H9 (cell line): ENCODE results near the gene ITGB1BP1. TPM values are rescaled to one million over a fixed set of nuclear protein-coding genes. Genes with fewer than 3 reads are reported as not detected.

Source experiments
- DNase-seq: peaks from one replicate; pipeline ENCODE4 v3.0.0-alpha.2; 2017
- H2AFZ ChIP-seq: one replicate; pipeline ENCODE4 v1.6.1; 2013; ENCODE audit warnings: mild to moderate bottlenecking, low read length, control low read depth, moderate library complexity
- H2AK5ac ChIP-seq: 2 replicates; pipeline ENCODE4 v1.6.1; 2013; ENCODE audit warnings: low read length, control low read depth, mixed read lengths; ENCODE audit not compliant: insufficient read length
- H2BK120ac ChIP-seq: one replicate; pipeline ENCODE4 v1.6.1; 2013; ENCODE audit warnings: low read depth, mild to moderate bottlenecking, low read length, control low read depth, inconsistent platforms; ENCODE audit not compliant: poor library complexity, severe bottlenecking
- H2BK12ac ChIP-seq: 2 replicates; pipeline ENCODE4 v1.6.1; 2013; ENCODE audit warnings: low read length, control low read depth, mixed read lengths, low read depth; ENCODE audit not compliant: insufficient read length
- H2BK15ac ChIP-seq: 2 replicates; pipeline ENCODE4 v1.6.1; 2013; ENCODE audit warnings: low read depth, low read length, control low read depth
- H2BK20ac ChIP-seq: one replicate; pipeline ENCODE4 v1.6.1; 2013; ENCODE audit warnings: low read depth, mild to moderate bottlenecking, low read length, control low read depth, inconsistent platforms; ENCODE audit not compliant: poor library complexity, severe bottlenecking
- H2BK5ac ChIP-seq: 2 replicates; pipeline ENCODE4 v1.6.1; 2013; ENCODE audit warnings: low read length, control low read depth, mixed read lengths; ENCODE audit not compliant: insufficient read length
- H3K14ac ChIP-seq: 2 replicates; pipeline ENCODE4 v1.6.1; 2013; ENCODE audit warnings: low read length, control low read depth; ENCODE audit not compliant: insufficient read depth
- H3K18ac ChIP-seq: 2 replicates; pipeline ENCODE4 v1.6.1; 2013; ENCODE audit warnings: low read depth, mild to moderate bottlenecking, mixed read lengths, low read length, control low read depth; ENCODE audit not compliant: insufficient read length
- H3K23ac ChIP-seq: 2 replicates; pipeline ENCODE4 v1.6.1; 2013; ENCODE audit warnings: low read length, control low read depth, mixed read lengths, low read depth; ENCODE audit not compliant: insufficient read length
- H3K23me2 ChIP-seq: 2 replicates; pipeline ENCODE4 v1.6.1; 2013; ENCODE audit warnings: low read depth, mild to moderate bottlenecking, mixed read lengths, low read length, control low read depth; ENCODE audit not compliant: insufficient read length, poor library complexity, severe bottlenecking
- H3K27ac ChIP-seq: 2 replicates; pipeline ENCODE4 v1.5.1; 2013; ENCODE audit warnings: low read length, control low read depth, mixed read lengths, low read depth; ENCODE audit not compliant: insufficient read length
- H3K27me3 ChIP-seq: 2 replicates; pipeline ENCODE4 v1.6.1; 2013; ENCODE audit warnings: low read length, control low read depth, inconsistent platforms; ENCODE audit not compliant: insufficient read depth
- H3K4ac ChIP-seq: 2 replicates; pipeline ENCODE4 v1.6.1; 2013; ENCODE audit warnings: low read depth, mild to moderate bottlenecking, control low read depth, inconsistent platforms, low read length, moderate library complexity
- H3K4me1 ChIP-seq: 2 replicates; pipeline ENCODE4 v1.6.1; 2013; ENCODE audit warnings: low read length, control low read depth, inconsistent platforms; ENCODE audit not compliant: insufficient read depth
- H3K4me2 ChIP-seq: 2 replicates; pipeline ENCODE4 v1.6.1; 2013; ENCODE audit warnings: low read length, control low read depth, mixed read lengths; ENCODE audit not compliant: insufficient read length, insufficient read depth
- H3K56ac ChIP-seq: 2 replicates; pipeline ENCODE4 v1.6.1; 2013; ENCODE audit warnings: low read depth, mild to moderate bottlenecking, mixed read lengths, low read length, control low read depth; ENCODE audit not compliant: insufficient read length
- H3K79me1 ChIP-seq: 2 replicates; pipeline ENCODE4 v1.6.1; 2013; ENCODE audit warnings: low read depth, mild to moderate bottlenecking, moderate library complexity, low read length, control low read depth, inconsistent platforms; ENCODE audit not compliant: insufficient read depth, poor library complexity, severe bottlenecking
- H3K79me2 ChIP-seq: 2 replicates; pipeline ENCODE4 v1.6.1; 2013; ENCODE audit warnings: low read length, control low read depth, inconsistent platforms; ENCODE audit not compliant: insufficient read depth
- H3K9ac ChIP-seq: 2 replicates; pipeline ENCODE4 v1.6.1; 2013; ENCODE audit warnings: low read length, control low read depth, mixed read lengths; ENCODE audit not compliant: insufficient read length; ENCODE audit errors: extremely low read depth
- H3K9me3 ChIP-seq: one replicate; pipeline ENCODE4 v1.6.1; 2013; ENCODE audit warnings: low read depth, low read length, inconsistent platforms; ENCODE audit not compliant: control insufficient read depth
- H3T11ph ChIP-seq: one replicate; pipeline ENCODE4 v1.6.1; 2013; ENCODE audit warnings: mild to moderate bottlenecking, low read length, control low read depth, inconsistent platforms
- H4K20me1 ChIP-seq: one replicate; pipeline ENCODE4 v1.6.1; 2013; ENCODE audit not compliant: control insufficient read depth, insufficient read length, insufficient read depth
- H4K5ac ChIP-seq: 2 replicates; pipeline ENCODE4 v1.6.1; 2013; ENCODE audit warnings: low read depth, mild to moderate bottlenecking, mixed read lengths, low read length, control low read depth; ENCODE audit not compliant: insufficient read length
- H4K8ac ChIP-seq: replicated peaks from 2 replicates; pipeline ENCODE4 v1.6.1; 2013; ENCODE audit warnings: low read length, control low read depth, mixed read lengths, low read depth; ENCODE audit not compliant: insufficient read length
- H4K91ac ChIP-seq: 2 replicates; pipeline ENCODE4 v1.6.1; 2013; ENCODE audit warnings: low read depth, mild to moderate bottlenecking, moderate library complexity, mixed read lengths, low read length, control low read depth; ENCODE audit not compliant: insufficient read length
- H3K27ac Mint-ChIP-seq, 3 experiments: 2 replicates in 2 of 3; 3 replicates in 1 of 3; pipeline ENCODE4 v1.8.0; 2020 to 2021; ENCODE audit warnings: mixed read lengths in 3 of 3, mild to moderate bottlenecking in 1 of 3, moderate library complexity in 1 of 3
- H3K27me3 Mint-ChIP-seq: 2 replicates; pipeline ENCODE4 v1.8.0; 2021; ENCODE audit warnings: low read depth, mild to moderate bottlenecking, moderate library complexity, mixed read lengths
- H3K36me3 Mint-ChIP-seq, 3 experiments: 2 replicates in 2 of 3; 3 replicates in 1 of 3; pipeline ENCODE4 v1.8.0; 2020 to 2021; ENCODE audit warnings: low read depth in 3 of 3, mixed read lengths in 3 of 3; ENCODE audit not compliant: insufficient read depth in 1 of 3
- H3K4me1 Mint-ChIP-seq, 2 experiments: 2 replicates each; pipeline ENCODE4 v1.8.0; 2020; ENCODE audit warnings: mixed read lengths in 2 of 2
- H3K4me3 Mint-ChIP-seq, 2 experiments: 2 replicates in 1 of 2; 3 replicates in 1 of 2; pipeline ENCODE4 v1.8.0; 2020 to 2021; ENCODE audit warnings: mild to moderate bottlenecking in 2 of 2, mixed read lengths in 2 of 2, moderate library complexity in 1 of 2
- H3K9me3 Mint-ChIP-seq, 2 experiments: 2 replicates in 1 of 2; 3 replicates in 1 of 2; pipeline ENCODE4 v1.8.0; 2020; ENCODE audit warnings: mild to moderate bottlenecking in 2 of 2, mixed read lengths in 2 of 2, moderate library complexity in 1 of 2
- WGBS: extraction: QIAGEN DNeasy Blood & Tissue Kit; methylation state at CpG from one replicate; pipeline ENCODE4 v1.1.7; 2013; ENCODE audit warnings: missing lambda C conversion rate, low lambda C conversion rate, mixed read lengths; ENCODE audit not compliant: insufficient read length; ENCODE audit errors: extremely low coverage; 5-methylcytosine and 5-hydroxymethylcytosine counted together
- total RNA-seq: library from RNA; stranded (reverse); gene quantifications from 2 replicates; pipeline ENCODE4 v1.2.1, GENCODE V29; 2021
- TF ChIP-seq, protein P1 (sequence below): fragments of 200-600 bp; sonication (generic); conservative IDR thresholded peaks from 3 replicates; pipeline ENCODE4 v1.8.0; 2021; ENCODE audit warnings: antibody characterized with exemption, mild to moderate bottlenecking

ITGB1BP1 gene
- total RNA-seq, 1 experiment from 2014 or later: 38.7 TPM

DNA sequence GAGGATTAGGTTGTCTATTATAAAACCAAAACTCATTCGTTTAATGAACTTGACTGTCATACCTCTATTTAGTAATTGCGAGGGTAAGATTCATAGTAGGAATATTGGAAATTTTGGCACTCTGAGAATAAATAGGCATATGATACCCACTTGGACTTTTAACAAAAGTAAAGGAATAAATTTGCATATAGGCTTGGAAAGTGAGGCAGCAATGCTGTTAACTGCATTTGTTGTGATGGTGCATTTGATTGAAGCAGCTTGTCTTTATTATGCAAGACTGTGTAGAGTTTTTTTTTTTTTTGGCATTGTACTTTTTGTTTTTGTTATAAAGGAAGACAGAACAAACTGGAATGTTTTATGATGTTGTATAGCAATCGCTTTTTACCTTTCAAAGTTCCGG is 18.9 kb downstream of the ITGB1BP1 start:
- no peak overlapping the region for H3K27ac Mint-ChIP-seq
- Histone ChIP-seq H3K27ac (no peak overlapping the region), H3K9ac (no peak overlapping the region), H3K18ac (no peak overlapping the region), H2AK5ac (no peak overlapping the region), H3K79me1 (no peaks in the 10 kb centered on the region), H2BK15ac (no peak overlapping the region), H3K9me3 (no peaks in the 10 kb centered on the region), H3K27me3 (no peaks in the 10 kb centered on the region), H3K23me2 (no peaks in the 10 kb centered on the region), H2BK12ac (no peak overlapping the region), H2BK120ac (no peak overlapping the region), H2BK20ac (no peak overlapping the region), H3K23ac (no peak overlapping the region), H2AFZ (no peak overlapping the region), H4K5ac (no peak overlapping the region), H3K79me2 (no peaks in the 10 kb centered on the region), H2BK5ac (no peak overlapping the region), H4K91ac (no peak overlapping the region), H3K4ac (no peak overlapping the region), H4K8ac (no peak overlapping the region), H4K20me1 (no peaks in the 10 kb centered on the region), H3K14ac (no peak overlapping the region), H3K56ac (no peak overlapping the region), H3T11ph (no peak overlapping the region), H3K4me1 (no peaks in the 10 kb centered on the region; the same call in 1 of the 2 replicates), H3K4me2 (no peak overlapping the region)
- H3K36me3 Mint-ChIP-seq: peaks cover 2 to 11% (median 2%) of the 10 kb centered on the region in 3 experiments; a peak in 3 of 7 replicates
- TF ChIP-seq, protein P1, sequence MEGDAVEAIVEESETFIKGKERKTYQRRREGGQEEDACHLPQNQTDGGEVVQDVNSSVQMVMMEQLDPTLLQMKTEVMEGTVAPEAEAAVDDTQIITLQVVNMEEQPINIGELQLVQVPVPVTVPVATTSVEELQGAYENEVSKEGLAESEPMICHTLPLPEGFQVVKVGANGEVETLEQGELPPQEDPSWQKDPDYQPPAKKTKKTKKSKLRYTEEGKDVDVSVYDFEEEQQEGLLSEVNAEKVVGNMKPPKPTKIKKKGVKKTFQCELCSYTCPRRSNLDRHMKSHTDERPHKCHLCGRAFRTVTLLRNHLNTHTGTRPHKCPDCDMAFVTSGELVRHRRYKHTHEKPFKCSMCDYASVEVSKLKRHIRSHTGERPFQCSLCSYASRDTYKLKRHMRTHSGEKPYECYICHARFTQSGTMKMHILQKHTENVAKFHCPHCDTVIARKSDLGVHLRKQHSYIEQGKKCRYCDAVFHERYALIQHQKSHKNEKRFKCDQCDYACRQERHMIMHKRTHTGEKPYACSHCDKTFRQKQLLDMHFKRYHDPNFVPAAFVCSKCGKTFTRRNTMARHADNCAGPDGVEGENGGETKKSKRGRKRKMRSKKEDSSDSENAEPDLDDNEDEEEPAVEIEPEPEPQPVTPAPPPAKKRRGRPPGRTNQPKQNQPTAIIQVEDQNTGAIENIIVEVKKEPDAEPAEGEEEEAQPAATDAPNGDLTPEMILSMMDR: no peak
- H3K4me1 Mint-ChIP-seq: peaks cover 3 to 8% of the 10 kb centered on the region in 2 experiments; a peak in 2 of 4 replicates
- WGBS: no CpG with 5 or more reads among the region's 4 CpGs
- H3K4me3 Mint-ChIP-seq: no peak overlapping the region
- no peaks in the 10 kb centered on the region; the same call in 1 of the 2 replicates for H3K27me3 Mint-ChIP-seq
- H3K9me3 Mint-ChIP-seq: no peaks in the 10 kb centered on the region
- DNase-seq: no peak
